Mucosa of rectum (tissue), 2 donors: ENCODE results near the gene AGBL1.

ENCODE experiments used
- H3K27ac ChIP-seq, 2 donors: one replicate each; pipeline ENCODE4 v1.7.0; 2013; ENCODE audit warnings: inconsistent platforms in 2 of 2, low read depth in 2 of 2, low read length in 2 of 2
- H3K27me3 ChIP-seq, 2 donors: one replicate each; pipeline ENCODE4 v1.7.0; 2013; ENCODE audit warnings: low read length in 2 of 2; ENCODE audit not compliant: control insufficient read depth in 2 of 2, insufficient read depth in 2 of 2
- H3K36me3 ChIP-seq, 2 donors: one replicate each; pipeline ENCODE4 v1.7.0; 2013; ENCODE audit warnings: low read length in 2 of 2; ENCODE audit not compliant: control insufficient read depth in 2 of 2, insufficient read depth in 2 of 2
- H3K4me1 ChIP-seq, 2 donors: one replicate each; pipeline ENCODE4 v1.7.0; 2013; ENCODE audit warnings: low read length in 2 of 2, mild to moderate bottlenecking in 1 of 2; ENCODE audit not compliant: control insufficient read depth in 2 of 2, insufficient read depth in 2 of 2
- H3K4me3 ChIP-seq, 2 donors: one replicate each; pipeline ENCODE4 v1.7.0; 2013; ENCODE audit warnings: low read length in 2 of 2
- H3K9ac ChIP-seq, 2 donors: one replicate each; pipeline ENCODE4 v1.7.0; 2013; ENCODE audit warnings: low read length in 2 of 2, low read depth in 1 of 2, mild to moderate bottlenecking in 1 of 2
- H3K9me3 ChIP-seq, 2 donors: one replicate each; pipeline ENCODE4 v1.7.0; 2013; ENCODE audit warnings: low read length in 2 of 2; ENCODE audit not compliant: control insufficient read depth in 2 of 2
- donor health status: healthy.
- donor health status: Normal muscosa, but diverticular disease.

The AGBL1 gene

GRCh38 chr15:86854176-86854575 is 774.5 kb downstream of the AGBL1 start:
- Histone ChIP-seq H3K27me3 (no peaks in the 10 kb centered on the region), H3K9ac (no peak overlapping the region), H3K27ac (no peak overlapping the region), H3K36me3 (no peaks in the 10 kb centered on the region), H3K4me1 (no peaks in the 10 kb centered on the region), H3K4me3 (no peak overlapping the region), H3K9me3 (no peaks in the 10 kb centered on the region)

GRCh38 chr15:86855307-86856291 is 775.9 kb downstream of the AGBL1 start:
- Histone ChIP-seq H3K4me3 (no peak overlapping the region), H3K9me3 (no peaks in the 10 kb centered on the region), H3K9ac (no peak overlapping the region), H3K4me1 (no peaks in the 10 kb centered on the region), H3K27ac (no peak overlapping the region), H3K36me3 (no peaks in the 10 kb centered on the region), H3K27me3 (no peaks in the 10 kb centered on the region)

- Histone ChIP-seq H3K9ac (no peak overlapping the region), H3K36me3 (no peaks in the 10 kb centered on the region), H3K4me3 (no peak overlapping the region), H3K4me1 (no peaks in the 10 kb centered on the region), H3K9me3 (no peaks in the 10 kb centered on the region), H3K27ac (no peak overlapping the region), H3K27me3 (no peaks in the 10 kb centered on the region)
Observed at GRCh38 chr15:86857701-86858100, 778.0 kb downstream of the AGBL1 start.

GRCh38 chr15:86863226-86863915 is 783.7 kb downstream of the AGBL1 start:
- Histone ChIP-seq H3K9me3 (no peaks in the 10 kb centered on the region), H3K9ac (no peak overlapping the region), H3K27ac (no peak overlapping the region), H3K4me3 (no peak overlapping the region), H3K36me3 (no peaks in the 10 kb centered on the region), H3K27me3 (no peaks in the 10 kb centered on the region), H3K4me1 (no peaks in the 10 kb centered on the region)

- no peak overlapping the region for H3K9ac ChIP-seq
- no peaks in the 10 kb centered on the region for H3K9me3 ChIP-seq
- no peaks in the 10 kb centered on the region for H3K27me3 ChIP-seq
- no peaks in the 10 kb centered on the region for H3K36me3 ChIP-seq
- no peak overlapping the region for H3K27ac ChIP-seq
- H3K4me1 ChIP-seq = no peaks in the 10 kb centered on the region
- H3K4me3 ChIP-seq = no peak overlapping the region
Observed at GRCh38 chr15:86865920-86866319, 786.2 kb downstream of the AGBL1 start.

- Histone ChIP-seq H3K27ac (no peak overlapping the region), H3K36me3 (no peaks in the 10 kb centered on the region), H3K27me3 (no peaks in the 10 kb centered on the region), H3K9ac (no peak overlapping the region), H3K9me3 (no peaks in the 10 kb centered on the region), H3K4me1 (no peaks in the 10 kb centered on the region), H3K4me3 (no peak overlapping the region)
Observed at GRCh38 chr15:86870846-86871245, 791.2 kb downstream of the AGBL1 start.

GRCh38 chr15:86871964-86872363 is 792.3 kb downstream of the AGBL1 start:
- no peaks in the 10 kb centered on the region for H3K9me3 ChIP-seq

GRCh38 chr15:86872782-86873181 is 793.1 kb downstream of the AGBL1 start:
- Histone ChIP-seq H3K4me3 (no peak overlapping the region), H3K9me3 (no peaks in the 10 kb centered on the region), H3K36me3 (no peaks in the 10 kb centered on the region), H3K4me1 (no peaks in the 10 kb centered on the region), H3K27ac (no peak overlapping the region), H3K9ac (no peak overlapping the region), H3K27me3 (no peaks in the 10 kb centered on the region)

More at GRCh38 chr15:86871964-86872363, 792.3 kb downstream of the AGBL1 start:
- no peak overlapping the region for H3K9ac ChIP-seq
- no peaks in the 10 kb centered on the region for H3K27me3 ChIP-seq
- no peak overlapping the region for H3K4me3 ChIP-seq
- H3K36me3 ChIP-seq = no peaks in the 10 kb centered on the region
- no peaks in the 10 kb centered on the region for H3K4me1 ChIP-seq
- H3K27ac ChIP-seq = no peak overlapping the region

GRCh38 chr15:86875067-86875466 is 795.4 kb downstream of the AGBL1 start:
- H3K36me3 ChIP-seq = no peaks in the 10 kb centered on the region
- no peak overlapping the region for H3K4me3 ChIP-seq
- H3K9me3 ChIP-seq = no peaks in the 10 kb centered on the region
- no peaks in the 10 kb centered on the region for H3K4me1 ChIP-seq
- no peaks in the 10 kb centered on the region for H3K27me3 ChIP-seq
- no peak overlapping the region for H3K27ac ChIP-seq
- H3K9ac ChIP-seq = no peak overlapping the region

- H3K4me3 ChIP-seq = no peak overlapping the region
- no peaks in the 10 kb centered on the region for H3K27me3 ChIP-seq
- no peaks in the 10 kb centered on the region for H3K36me3 ChIP-seq
- no peak overlapping the region for H3K9ac ChIP-seq
- H3K4me1 ChIP-seq = no peaks in the 10 kb centered on the region
- H3K9me3 ChIP-seq = no peaks in the 10 kb centered on the region
- no peak overlapping the region for H3K27ac ChIP-seq
Observed at GRCh38 chr15:86876387-86876944, 796.8 kb downstream of the AGBL1 start.
